GM10266 (cell line): ENCODE measurements around the gene KNDC1.

ENCODE experiments used
- DNase-seq: peaks from one replicate; pipeline ENCODE4 v3.0.0; 2012; ENCODE audit errors: extremely low spot score
- CTCF ChIP-seq: IDR thresholded peaks from 2 replicates; pipeline ENCODE4 v1.5.1; 2012; ENCODE audit warnings: mild to moderate bottlenecking, low read depth; ENCODE audit not compliant: control insufficient read depth, insufficient read depth; ENCODE audit errors: missing control alignments

The KNDC1 gene

GRCh38 chr10:133253361-133253955 is 93.4 kb downstream of the KNDC1 start:
- DNase-seq = no peak
- TF ChIP-seq CTCF = no peak

- DNase-seq = no peak
- no peak for TF ChIP-seq CTCF
These were observed 94.6 kb downstream of the KNDC1 start for GRCh38 chr10:133254421-133255120.

GRCh38 chr10:133255323-133255722 is 95.3 kb downstream of the KNDC1 start:
- TF ChIP-seq CTCF = no peak
- no peak for DNase-seq

GRCh38 chr10:133257489-133258065 is 97.6 kb downstream of the KNDC1 start:
- peak; percentile 53 for TF ChIP-seq CTCF
- peak; percentile 66 for DNase-seq

- no peak for DNase-seq
- no peak for TF ChIP-seq CTCF
These were observed 98.2 kb downstream of the KNDC1 start for GRCh38 chr10:133258066-133258817.

- no peak for DNase-seq
- TF ChIP-seq CTCF = no peak
These were observed 99.0 kb downstream of the KNDC1 start for GRCh38 chr10:133258818-133259601.
